SU-DHL-6 (cell line): ENCODE results near the gene YES1.

Experiments
- H2AFZ ChIP-seq: fragments of 200-600 bp; sonication (generic); 2 replicates; pipeline ENCODE4 v1.6.1; 2014; ENCODE audit warnings: low read depth, mild to moderate bottlenecking, moderate library complexity, mixed read lengths, antibody characterized with exemption, low read length; ENCODE audit not compliant: severe bottlenecking
- H3F3A ChIP-seq: fragments of 200-600 bp; shearing (Covaris generic); 2 replicates; pipeline ENCODE4 v1.6.0; 2016; ENCODE audit warnings: antibody characterized with exemption, mild to moderate bottlenecking; ENCODE audit not compliant: insufficient read depth
- H3K27ac ChIP-seq: fragments of 200-600 bp; sonication (generic); 2 replicates; pipeline ENCODE4 v1.5.1; 2016; ENCODE audit warnings: low read depth, mild to moderate bottlenecking, low read length, moderate library complexity, mixed read lengths
- H3K27me3 ChIP-seq: fragments of 200-600 bp; sonication (generic), shearing (Covaris generic); 2 replicates; pipeline ENCODE4 v1.6.0; 2014; ENCODE audit warnings: mild to moderate bottlenecking, low read length
- H3K36me3 ChIP-seq: fragments of 200-600 bp; sonication (generic); 2 replicates; pipeline ENCODE4 v1.6.1; 2014; ENCODE audit warnings: mild to moderate bottlenecking, low read length, mixed read lengths
- H3K4me2 ChIP-seq: fragments of 300-600, 200-600 bp; shearing (Covaris generic), sonication (generic); 2 replicates; pipeline ENCODE4 v1.6.0; 2014; ENCODE audit warnings: low read length, low read depth, mild to moderate bottlenecking; ENCODE audit not compliant: poor library complexity, severe bottlenecking
- H3K4me3 ChIP-seq: fragments of 200-600 bp; sonication (generic); 2 replicates; pipeline ENCODE4 v1.5.1; 2014; ENCODE audit warnings: antibody characterized with exemption, low read length, mild to moderate bottlenecking, mixed read lengths; ENCODE audit not compliant: insufficient read depth, poor library complexity, severe bottlenecking
- H3K79me2 ChIP-seq: fragments of 200-600 bp; sonication (generic); 2 replicates; pipeline ENCODE4 v1.6.1; 2014; ENCODE audit warnings: mild to moderate bottlenecking, low read length, moderate library complexity; ENCODE audit not compliant: insufficient read depth
- H3K9ac ChIP-seq: fragments of 200-600 bp; sonication (generic); 2 replicates; pipeline ENCODE4 v1.7.0; 2014; ENCODE audit warnings: mild to moderate bottlenecking, low read length
- H3K9me2 ChIP-seq: fragments of 200-600 bp; sonication (generic); replicated peaks from 2 replicates; pipeline ENCODE4 v1.6.1; 2014; ENCODE audit warnings: low read length; ENCODE audit not compliant: insufficient read depth
- H3K9me3 ChIP-seq: fragments of 200-600 bp; sonication (generic); 2 replicates; pipeline ENCODE4 v1.6.1; 2014; ENCODE audit warnings: low read length, mixed read lengths; ENCODE audit not compliant: insufficient read depth
- H4K20me1 ChIP-seq: fragments of 200-600 bp; sonication (generic); 2 replicates; pipeline ENCODE4 v1.6.1; 2014; ENCODE audit warnings: low read depth, mild to moderate bottlenecking, antibody characterized with exemption, low read length, moderate library complexity, mixed read lengths
- CTCF ChIP-seq: fragments of 200-600 bp; sonication (generic); IDR thresholded peaks from one replicate; pipeline ENCODE4 v1.5.1; 2017; ENCODE audit warnings: antibody characterized with exemption, mild to moderate bottlenecking, low read length, moderate library complexity; ENCODE audit not compliant: insufficient read depth, poor library complexity, severe bottlenecking
- EZH2phosphoT487 ChIP-seq: fragments of 200-600 bp; sonication (generic), shearing (Covaris generic); conservative IDR thresholded peaks from 2 replicates; pipeline ENCODE4 v1.6.1; 2018; ENCODE audit warnings: mild to moderate bottlenecking, antibody characterized with exemption, low read length, moderate library complexity, mixed read lengths

Gene YES1

DNA sequence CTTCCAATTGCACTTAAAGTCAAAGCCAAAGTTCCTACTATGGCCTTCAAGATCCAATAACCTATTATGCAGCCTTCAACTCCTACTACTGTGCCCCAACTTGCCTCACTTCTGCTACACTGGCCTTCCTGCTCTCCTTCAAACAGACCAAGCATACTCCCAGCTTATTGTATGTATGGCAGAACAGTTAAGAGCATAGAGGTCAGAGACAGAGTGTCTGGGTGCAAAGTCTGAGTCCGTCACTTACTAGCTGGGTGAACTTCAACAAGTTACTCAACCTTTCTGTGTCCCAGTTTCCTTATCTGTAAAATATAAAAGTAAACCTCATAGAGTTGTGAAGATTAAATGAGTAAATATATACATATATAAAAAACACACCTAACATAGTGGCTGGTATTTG lies 37.2 kb downstream of the YES1 start:
- TF ChIP-seq EZH2phosphoT487 (no peak), CTCF (no peak)
- Histone ChIP-seq H4K20me1 (no peaks in the 10 kb centered on the region), H3F3A (no peaks in the 10 kb centered on the region), H3K36me3 (no peaks in the 10 kb centered on the region), H3K9ac (no peak overlapping the region), H2AFZ (no peak overlapping the region), H3K9me2 (no peaks in the 10 kb centered on the region), H3K27me3 (no peaks in the 10 kb centered on the region), H3K9me3 (no peaks in the 10 kb centered on the region), H3K27ac (no peak overlapping the region), H3K4me2 (no peak overlapping the region), H3K79me2 (no peaks in the 10 kb centered on the region), H3K4me3 (no peak overlapping the region)

DNA sequence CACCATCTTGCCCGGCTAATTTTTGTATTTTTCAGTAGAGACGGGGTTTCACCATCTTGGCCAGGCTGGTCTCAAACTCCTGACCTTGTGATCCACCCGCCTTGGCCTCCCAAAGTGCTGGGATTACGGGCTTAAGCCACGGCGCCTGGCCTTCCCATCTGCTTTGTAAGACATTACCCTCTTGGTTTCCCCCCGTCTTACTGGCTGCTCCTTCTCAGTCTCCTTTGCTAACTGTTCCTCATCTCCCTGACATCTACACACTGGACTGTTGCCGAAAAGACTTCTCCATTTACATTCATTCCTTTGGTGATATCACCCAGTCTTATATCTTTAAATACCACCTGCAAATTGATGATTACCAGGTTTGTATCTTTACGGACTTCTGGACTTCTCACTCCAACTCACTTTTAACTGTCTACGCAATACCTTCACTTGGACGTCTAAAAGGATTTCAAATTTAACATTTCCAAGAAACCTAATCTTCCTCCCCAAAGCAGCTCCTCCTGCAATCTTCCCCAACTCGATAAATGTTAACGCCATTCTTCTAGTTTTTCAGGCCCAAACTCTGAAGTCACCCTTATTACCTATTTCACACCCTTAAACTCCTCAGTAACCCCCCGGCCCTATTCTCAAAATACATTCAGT lies 37.9 kb downstream of the YES1 start:
- Histone ChIP-seq H3K4me3 (no peak overlapping the region), H3F3A (no peaks in the 10 kb centered on the region), H3K79me2 (no peaks in the 10 kb centered on the region), H3K27ac (no peak overlapping the region), H2AFZ (no peak overlapping the region), H3K9ac (no peak overlapping the region), H3K36me3 (no peaks in the 10 kb centered on the region), H3K27me3 (no peaks in the 10 kb centered on the region), H4K20me1 (no peaks in the 10 kb centered on the region), H3K9me2 (no peaks in the 10 kb centered on the region), H3K4me2 (no peak overlapping the region), H3K9me3 (no peaks in the 10 kb centered on the region)
- TF ChIP-seq CTCF (no peak), EZH2phosphoT487 (no peak)

DNA sequence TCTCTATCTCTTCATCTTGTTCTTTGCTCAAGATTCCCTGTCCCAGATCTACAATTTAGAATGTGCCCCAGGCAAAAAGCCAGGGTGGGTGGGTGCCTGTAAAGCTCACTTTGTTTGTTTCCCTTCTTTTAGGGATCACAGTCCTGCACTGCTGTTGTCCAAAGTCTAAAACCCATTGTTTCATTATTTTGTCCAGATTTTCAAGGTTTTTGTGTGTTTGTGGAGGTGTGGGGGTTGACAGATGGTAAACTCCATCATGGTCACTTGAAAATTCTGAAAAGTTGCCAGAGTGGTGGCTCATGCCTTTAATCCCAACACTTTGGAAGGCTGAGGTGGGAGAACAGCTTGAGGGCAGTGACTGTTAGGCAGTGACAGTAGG lies 41.5 kb downstream of the YES1 start:
- H3F3A ChIP-seq = no peaks in the 10 kb centered on the region
- no peaks in the 10 kb centered on the region for H4K20me1 ChIP-seq
- H3K4me3 ChIP-seq = no peak overlapping the region
- H2AFZ ChIP-seq = no peak overlapping the region
- no peaks in the 10 kb centered on the region for H3K27me3 ChIP-seq
- no peak overlapping the region for H3K27ac ChIP-seq
- H3K9me2 ChIP-seq = no peaks in the 10 kb centered on the region
- H3K36me3 ChIP-seq = no peaks in the 10 kb centered on the region
- no peak overlapping the region for H3K9ac ChIP-seq
- no peaks in the 10 kb centered on the region for H3K9me3 ChIP-seq
- H3K79me2 ChIP-seq = no peaks in the 10 kb centered on the region
- no peak for TF ChIP-seq EZH2phosphoT487
- no peak for TF ChIP-seq CTCF
- H3K4me2 ChIP-seq = no peak overlapping the region

DNA sequence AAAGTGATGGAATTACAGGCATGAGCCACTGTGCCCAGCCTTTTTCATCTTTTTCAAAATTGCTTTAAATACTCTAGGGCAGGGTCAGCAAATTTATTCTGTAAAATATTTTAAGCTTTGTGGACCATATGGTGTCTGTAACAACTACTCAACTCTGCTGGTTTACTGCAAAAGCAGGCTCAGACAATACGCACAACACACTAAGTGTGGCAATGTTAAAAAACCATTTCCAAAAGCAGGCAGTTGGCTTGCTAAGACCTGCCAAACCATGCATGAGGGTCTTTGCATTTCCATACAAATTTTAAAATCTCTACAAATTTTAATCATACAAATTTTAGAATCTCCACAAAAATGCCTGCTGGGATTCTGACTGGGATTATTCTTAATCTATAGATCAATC lies 44.1 kb downstream of the YES1 start:
- H3K27ac ChIP-seq = no peak overlapping the region
- H3K9me2 ChIP-seq = no peaks in the 10 kb centered on the region
- no peaks in the 10 kb centered on the region for H3F3A ChIP-seq
- H2AFZ ChIP-seq = no peak overlapping the region
- no peaks in the 10 kb centered on the region for H3K27me3 ChIP-seq
- no peaks in the 10 kb centered on the region for H3K79me2 ChIP-seq
- TF ChIP-seq CTCF = no peak
- TF ChIP-seq EZH2phosphoT487 = no peak
- H3K4me2 ChIP-seq = no peak overlapping the region
- no peak overlapping the region for H3K9ac ChIP-seq
- H4K20me1 ChIP-seq = no peaks in the 10 kb centered on the region
- H3K9me3 ChIP-seq = no peaks in the 10 kb centered on the region
- H3K4me3 ChIP-seq = no peak overlapping the region
- H3K36me3 ChIP-seq = no peaks in the 10 kb centered on the region
